Stomach (tissue), 9 donors: ENCODE data around the gene ACMSD. TPM values are rescaled to one million over a fixed set of nuclear protein-coding genes. Genes with fewer than 3 reads are reported as not detected.
"Not testable (repeated sequence)": the region's sequence is repeated elsewhere in the genome, so short reads cannot be mapped to it uniquely, and the experiment has no call there.

ENCODE experiments used
- DNase-seq, 2 donors: peaks; one replicate each; pipeline versions ENCODE4 v3.0.0 to v3.0.0-alpha.2; 2013 to 2019
- H3K27ac ChIP-seq, 5 donors: fragments of 200-600 bp in 4 of 5; sonication (generic) in 4 of 5; one replicate each; pipeline ENCODE4 v1.5.1; 2013 to 2019; ENCODE audit warnings: mild to moderate bottlenecking in 1 of 5, moderate library complexity in 1 of 5
- H3K27me3 ChIP-seq, 3 donors: fragments of 200-600 bp; sonication (generic); one replicate each; pipeline ENCODE4 v1.5.1; 2017 to 2019; ENCODE audit warnings: mixed run types in 1 of 3
- H3K36me3 ChIP-seq, 4 donors: fragments of 200-600 bp; sonication (generic); 1 replicate in 3 of 4; 2 replicates in 1 of 4; pipeline ENCODE4 v1.5.1; 2016 to 2019
- H3K4me1 ChIP-seq, 4 donors: fragments of 200-600 bp; sonication (generic); one replicate each; pipeline ENCODE4 v1.5.1; 2016 to 2019
- H3K4me3 ChIP-seq, 4 donors: fragments of 200-600 bp; sonication (generic) in 3 of 4; one replicate each; pipeline ENCODE4 v1.5.1; 2016 to 2019; ENCODE audit warnings: mild to moderate bottlenecking in 1 of 4
- H3K9me3 ChIP-seq, 4 donors: fragments of 200-600 bp; sonication (generic); one replicate each; pipeline ENCODE4 v1.5.1; 2016 to 2019
- EP300 ChIP-seq: sonication (generic); formaldehyde crosslinking; IDR thresholded peaks from one replicate; pipeline ENCODE4 v1.6.1; 2017; ENCODE audit warnings: antibody characterized with exemption
- POLR2A ChIP-seq, 4 donors: fragments of 450-650 bp; IDR thresholded peaks; one replicate each; pipeline ENCODE4 v1.6.1; 2016; ENCODE audit warnings: antibody characterized with exemption in 4 of 4, control low read depth in 2 of 4, mild to moderate bottlenecking in 1 of 4, moderate library complexity in 1 of 4
- POLR2AphosphoS5 ChIP-seq, 3 donors: sonication (generic); formaldehyde crosslinking; IDR thresholded peaks; one replicate each; pipeline ENCODE4 v1.6.1; 2016; ENCODE audit warnings: antibody characterized with exemption in 3 of 3
- WGBS, 5 donors: extraction: QIAGEN DNeasy Blood & Tissue Kit in 3 of 5; methylation state at CpG; one replicate each; pipeline versions ENCODE4 v1.1.5 to v1.1.7; 2013 to 2018; 5-methylcytosine and 5-hydroxymethylcytosine counted together
- intact Hi-C: fragments of 100-400 bp; cut with DNase I; formaldehyde crosslinking; loops from one replicate; pipeline ENCODE4 v1.15.1; 2023; ENCODE audit warnings: low total_unique reads
- polyA plus RNA-seq, 3 donors: library from polyadenylated mRNA; stranded (reverse); fragments of 200-250 nt; gene quantifications; one replicate each; pipeline ENCODE4 v1.2.3, GENCODE V29; 2013
- total RNA-seq, 5 donors: library from RNA; depleted of rRNA; stranded (reverse); fragments of >200 nt; gene quantifications; one replicate each; pipeline versions ENCODE4 v1.1.0 to v1.2.3, GENCODE V29; 2014 to 2016
- TF ChIP-seq, protein P1 (sequence below), 7 experiments: fragments of 450-650 bp in 4 of 7; fragments of 200-600 bp in 3 of 7; sonication (generic) in 3 of 7; IDR thresholded peaks; one replicate each; pipeline ENCODE4 v1.5.1; 2016 to 2019; ENCODE audit warnings: antibody characterized with exemption in 7 of 7, control low read depth in 2 of 7, mild to moderate bottlenecking in 1 of 7
- donor health status: healthy with polysubstance abuse.
- donor health status: Bipolar disorder and iron deficiency.
- donor health status: healthy.

Gene ACMSD
- total and polyA plus RNA-seq, 8 donors, result not detected

DNA sequence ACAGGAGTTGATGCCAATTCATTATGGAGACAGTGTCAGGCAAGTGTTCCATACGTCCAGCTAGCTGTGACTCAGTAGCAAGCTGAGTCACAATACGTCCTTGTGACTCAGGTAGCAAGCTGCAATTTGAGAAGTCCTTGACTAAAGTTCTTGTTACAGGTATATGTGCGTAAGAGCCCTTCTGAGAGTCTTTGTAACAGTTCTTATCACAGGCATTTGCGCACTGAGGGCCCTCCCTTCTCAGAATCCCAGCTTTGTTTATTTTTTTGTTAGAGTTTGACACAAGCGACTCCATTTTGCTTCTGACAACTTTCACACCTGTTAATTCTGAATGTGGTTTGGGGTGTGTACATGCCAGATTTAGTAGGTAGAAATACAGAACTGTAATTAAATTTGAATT lies 20.1 kb upstream of the ACMSD start:
- H3K36me3 ChIP-seq, result no peaks in the 10 kb centered on the region
- H3K27ac ChIP-seq, result peak overlapping the region in 1 of 5 donors; percentile 47
- DNase-seq, result peak in 1 of 2 donors; percentile 82
- no peak overlapping the region for H3K4me3 ChIP-seq
- H3K9me3 ChIP-seq, result no peaks in the 10 kb centered on the region
- TF ChIP-seq POLR2AphosphoS5 (IDR thresholded peaks at IDR 0.05), result peak in 1 of 3 donors; percentile 50
- TF ChIP-seq, protein P1, sequence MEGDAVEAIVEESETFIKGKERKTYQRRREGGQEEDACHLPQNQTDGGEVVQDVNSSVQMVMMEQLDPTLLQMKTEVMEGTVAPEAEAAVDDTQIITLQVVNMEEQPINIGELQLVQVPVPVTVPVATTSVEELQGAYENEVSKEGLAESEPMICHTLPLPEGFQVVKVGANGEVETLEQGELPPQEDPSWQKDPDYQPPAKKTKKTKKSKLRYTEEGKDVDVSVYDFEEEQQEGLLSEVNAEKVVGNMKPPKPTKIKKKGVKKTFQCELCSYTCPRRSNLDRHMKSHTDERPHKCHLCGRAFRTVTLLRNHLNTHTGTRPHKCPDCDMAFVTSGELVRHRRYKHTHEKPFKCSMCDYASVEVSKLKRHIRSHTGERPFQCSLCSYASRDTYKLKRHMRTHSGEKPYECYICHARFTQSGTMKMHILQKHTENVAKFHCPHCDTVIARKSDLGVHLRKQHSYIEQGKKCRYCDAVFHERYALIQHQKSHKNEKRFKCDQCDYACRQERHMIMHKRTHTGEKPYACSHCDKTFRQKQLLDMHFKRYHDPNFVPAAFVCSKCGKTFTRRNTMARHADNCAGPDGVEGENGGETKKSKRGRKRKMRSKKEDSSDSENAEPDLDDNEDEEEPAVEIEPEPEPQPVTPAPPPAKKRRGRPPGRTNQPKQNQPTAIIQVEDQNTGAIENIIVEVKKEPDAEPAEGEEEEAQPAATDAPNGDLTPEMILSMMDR (IDR thresholded peaks at IDR 0.05), result no peak
- intact Hi-C loops, result no loop called here
- H3K27me3 ChIP-seq, result no peaks in the 10 kb centered on the region
- no peaks in the 10 kb centered on the region for H3K4me1 ChIP-seq
- 46 to 65% (median 58%) methylated on average over 5 of the region's 5 CpGs for WGBS, 5 donors

DNA sequence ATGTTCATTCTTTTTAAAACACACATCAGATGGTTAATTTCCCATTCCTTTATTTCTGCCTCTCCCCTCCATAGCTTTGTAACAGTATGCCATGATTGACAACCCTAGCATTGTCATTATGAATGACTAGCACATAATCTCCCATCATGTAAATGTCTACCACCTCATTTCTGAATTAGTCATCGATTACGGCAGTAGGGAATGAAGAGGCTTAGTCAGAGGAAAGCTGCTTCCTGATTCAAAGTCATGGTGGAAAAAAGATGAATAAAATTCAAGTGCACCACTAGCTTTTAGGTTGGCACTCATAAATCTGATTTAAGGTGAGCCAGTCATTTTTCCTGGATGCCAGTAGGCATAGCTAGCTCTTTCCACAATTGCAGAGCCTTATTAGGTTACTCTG lies 19.1 kb upstream of the ACMSD start:
- H3K9me3 ChIP-seq, result no peaks in the 10 kb centered on the region
- intact Hi-C loops, result no loop called here
- H3K4me3 ChIP-seq, result no peak overlapping the region
- WGBS, 5 donors, result 69 to 87% (median 82%) methylated on average over 2 of the region's 2 CpGs
- H3K4me1 ChIP-seq, result no peaks in the 10 kb centered on the region
- H3K27ac ChIP-seq, result no peak overlapping the region
- DNase-seq, result no peak
- TF ChIP-seq POLR2A (IDR thresholded peaks at IDR 0.05), result no peak
- TF ChIP-seq POLR2AphosphoS5 (IDR thresholded peaks at IDR 0.05), result no peak
- TF ChIP-seq, protein P1 (IDR thresholded peaks at IDR 0.05), result no peak
- no peak for TF ChIP-seq EP300
- no peaks in the 10 kb centered on the region for H3K36me3 ChIP-seq
- H3K27me3 ChIP-seq, result no peaks in the 10 kb centered on the region

DNA sequence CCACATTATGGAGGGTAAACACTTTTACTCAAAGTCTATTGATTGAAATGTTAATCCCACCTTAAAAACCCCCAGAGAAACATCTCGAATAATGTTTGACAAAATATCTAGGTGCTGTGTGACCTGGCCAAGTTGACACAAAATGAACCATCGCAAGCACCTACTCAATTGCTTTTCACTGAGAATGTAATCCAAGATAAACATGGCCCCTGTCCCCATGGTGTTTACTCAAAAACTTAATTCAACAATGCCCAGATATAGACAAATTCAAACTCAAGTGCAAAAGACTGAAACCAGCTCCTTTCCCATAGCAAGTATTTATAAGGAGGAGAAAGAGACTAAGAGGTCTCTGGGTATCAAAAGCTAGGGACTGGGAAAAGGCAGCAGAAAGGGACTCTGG lies 15.0 kb upstream of the ACMSD start:
- DNase-seq, result peak in 1 of 2 donors; percentile 25
- Histone ChIP-seq H3K4me3 (no peak overlapping the region), H3K36me3 (no peaks in the 10 kb centered on the region), H3K9me3 (no peaks in the 10 kb centered on the region), H3K4me1 (no peaks in the 10 kb centered on the region), H3K27me3 (no peaks in the 10 kb centered on the region), H3K27ac (no peak overlapping the region)
- 21 to 54% (median 43%) methylated on average over 2 of the region's 2 CpGs for WGBS, 5 donors
- intact Hi-C loops, result no loop called here
- no peak for TF ChIP-seq POLR2A (IDR thresholded peaks at IDR 0.05)
- no peak for TF ChIP-seq EP300
- TF ChIP-seq POLR2AphosphoS5 (IDR thresholded peaks at IDR 0.05), result peak in 1 of 3 donors; percentile 17

DNA sequence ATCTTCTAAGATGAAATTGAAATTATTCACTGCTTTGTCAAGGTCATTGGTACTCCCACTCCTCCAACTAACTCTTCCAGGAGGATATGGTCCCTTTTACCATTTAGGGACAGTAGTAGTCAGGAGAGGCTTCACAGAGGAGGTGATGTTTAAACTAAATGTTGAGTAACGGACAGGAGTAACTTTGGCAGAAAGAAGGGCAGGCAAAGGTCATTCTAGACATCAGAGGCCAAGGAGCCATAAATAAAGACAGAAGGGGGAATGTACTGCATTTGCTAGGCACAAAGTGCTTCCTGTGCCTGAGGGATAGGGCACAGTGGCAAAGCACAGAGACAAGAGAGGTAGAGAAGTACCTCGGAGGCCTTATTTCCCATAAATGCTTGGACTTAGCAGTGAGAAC lies 14.6 kb upstream of the ACMSD start:
- intact Hi-C loops, result no loop called here
- H3K27me3 ChIP-seq, result no peaks in the 10 kb centered on the region
- H3K4me1 ChIP-seq, result no peaks in the 10 kb centered on the region
- no peaks in the 10 kb centered on the region for H3K9me3 ChIP-seq
- H3K4me3 ChIP-seq, result no peak overlapping the region
- TF ChIP-seq POLR2AphosphoS5 (IDR thresholded peaks at IDR 0.05) (no peak), EP300 (no peak), POLR2A (IDR thresholded peaks at IDR 0.05) (no peak)
- TF ChIP-seq, protein P1 (IDR thresholded peaks at IDR 0.05), result no peak
- WGBS, 5 donors, result 59 to 83% (median 81%) methylated on average over 2 of the region's 2 CpGs
- DNase-seq, result no peak
- no peak overlapping the region for H3K27ac ChIP-seq
- no peaks in the 10 kb centered on the region for H3K36me3 ChIP-seq

DNA sequence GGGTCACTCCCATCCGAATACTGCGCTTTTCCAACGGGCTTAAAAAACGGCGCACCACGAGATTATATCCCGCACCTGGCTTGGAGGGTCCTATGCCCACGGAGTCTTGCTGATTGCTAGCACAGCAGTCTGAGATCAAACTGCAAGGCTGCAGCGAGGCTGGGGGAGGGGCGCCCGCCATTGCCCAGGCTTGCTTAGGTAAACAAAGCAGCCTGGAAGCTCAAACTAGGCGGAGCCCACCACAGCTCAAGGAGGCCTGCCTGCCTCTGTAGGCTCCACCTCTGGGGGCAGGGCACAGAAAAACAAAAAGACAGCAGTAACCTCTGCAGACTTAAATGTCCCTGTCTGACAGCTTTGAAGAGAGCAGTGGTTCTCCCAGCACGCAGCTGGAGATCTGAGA lies 12.7 kb upstream of the ACMSD start:
- H3K36me3 ChIP-seq, H3K27me3 ChIP-seq, H3K27ac ChIP-seq, DNase-seq, H3K4me3 ChIP-seq, intact Hi-C loops, H3K4me1 ChIP-seq, H3K9me3 ChIP-seq: not testable (repeated sequence)
- WGBS, 5 donors, result 60 to 96% (median 77%) methylated on average over 6 to 13 of the region's 13 CpGs
